Loucy (cell line): ENCODE data around the gene RHOD.

ENCODE experiments used
- H2AFZ ChIP-seq: fragments of 200-600 bp; sonication (generic); 2 replicates; pipeline ENCODE4 v1.6.0; 2016; ENCODE audit warnings: antibody characterized with exemption, mild to moderate bottlenecking, low read length, moderate library complexity
- H3F3A ChIP-seq: fragments of 200-600 bp; 2 replicates; pipeline ENCODE4 v1.6.0; 2016; ENCODE audit warnings: antibody characterized with exemption, low read depth, mild to moderate bottlenecking
- H3K27me3 ChIP-seq: fragments of 200-600 bp; sonication (generic); 2 replicates; pipeline ENCODE4 v1.6.1; 2014; ENCODE audit warnings: low read length, mild to moderate bottlenecking; ENCODE audit not compliant: insufficient read depth, poor library complexity, severe bottlenecking
- H3K36me3 ChIP-seq: fragments of 200-600 bp; sonication (generic); 2 replicates; pipeline ENCODE4 v1.6.1; 2016; ENCODE audit warnings: low read length; ENCODE audit not compliant: insufficient read depth
- H3K4me1 ChIP-seq: fragments of 200-600 bp; sonication (generic); 2 replicates; pipeline ENCODE4 v1.5.1; 2014; ENCODE audit warnings: low read length, mild to moderate bottlenecking; ENCODE audit not compliant: insufficient read depth, poor library complexity, severe bottlenecking
- H3K4me2 ChIP-seq: fragments of 200-600 bp; sonication (generic); 2 replicates; pipeline ENCODE4 v1.6.0; 2014; ENCODE audit warnings: antibody characterized with exemption, low read length, low read depth, mild to moderate bottlenecking; ENCODE audit not compliant: poor library complexity, severe bottlenecking
- H3K4me3 ChIP-seq: fragments of 200-600 bp; sonication (generic); 2 replicates; pipeline ENCODE4 v1.5.1; 2014; ENCODE audit warnings: low read length, mild to moderate bottlenecking, mixed read lengths; ENCODE audit not compliant: poor library complexity, severe bottlenecking
- H3K79me2 ChIP-seq: fragments of 200-600 bp; sonication (generic); 2 replicates; pipeline ENCODE4 v1.6.1; 2014; ENCODE audit warnings: low read length; ENCODE audit not compliant: insufficient read depth
- H3K9ac ChIP-seq: fragments of 200-600 bp; sonication (generic); 2 replicates; pipeline ENCODE4 v1.6.0; 2014; ENCODE audit warnings: mild to moderate bottlenecking, low read depth, low read length, moderate library complexity; ENCODE audit not compliant: poor library complexity, severe bottlenecking
- H3K9me2 ChIP-seq: fragments of 200-600 bp; sonication (generic); replicated peaks from 2 replicates; pipeline ENCODE4 v1.6.1; 2016; ENCODE audit warnings: low read depth, low read length, mixed read lengths
- H3K9me3 ChIP-seq: fragments of 200-600 bp; sonication (generic); 2 replicates; pipeline ENCODE4 v1.6.1; 2014; ENCODE audit warnings: mild to moderate bottlenecking, antibody characterized with exemption, low read length, low read depth; ENCODE audit not compliant: insufficient read depth
- H4K20me1 ChIP-seq: fragments of 200-600 bp; sonication (generic); 2 replicates; pipeline ENCODE4 v1.6.0; 2014; ENCODE audit warnings: antibody characterized with exemption, low read length, mild to moderate bottlenecking; ENCODE audit not compliant: insufficient read depth, poor library complexity, severe bottlenecking
- EZH2phosphoT487 ChIP-seq: fragments of 200-600 bp; IDR thresholded peaks from 2 replicates; pipeline ENCODE4 v1.6.1; 2018; ENCODE audit warnings: antibody characterized with exemption, mild to moderate bottlenecking, moderate library complexity, borderline replicate concordance
- TF ChIP-seq, protein P1 (sequence below): fragments of 200-600 bp; sonication (generic); conservative IDR thresholded peaks from 2 replicates; pipeline ENCODE4 v1.5.1; 2014; ENCODE audit warnings: mild to moderate bottlenecking, antibody characterized with exemption, low read length

RHOD gene, protein sequence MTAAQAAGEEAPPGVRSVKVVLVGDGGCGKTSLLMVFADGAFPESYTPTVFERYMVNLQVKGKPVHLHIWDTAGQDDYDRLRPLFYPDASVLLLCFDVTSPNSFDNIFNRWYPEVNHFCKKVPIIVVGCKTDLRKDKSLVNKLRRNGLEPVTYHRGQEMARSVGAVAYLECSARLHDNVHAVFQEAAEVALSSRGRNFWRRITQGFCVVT

DNA sequence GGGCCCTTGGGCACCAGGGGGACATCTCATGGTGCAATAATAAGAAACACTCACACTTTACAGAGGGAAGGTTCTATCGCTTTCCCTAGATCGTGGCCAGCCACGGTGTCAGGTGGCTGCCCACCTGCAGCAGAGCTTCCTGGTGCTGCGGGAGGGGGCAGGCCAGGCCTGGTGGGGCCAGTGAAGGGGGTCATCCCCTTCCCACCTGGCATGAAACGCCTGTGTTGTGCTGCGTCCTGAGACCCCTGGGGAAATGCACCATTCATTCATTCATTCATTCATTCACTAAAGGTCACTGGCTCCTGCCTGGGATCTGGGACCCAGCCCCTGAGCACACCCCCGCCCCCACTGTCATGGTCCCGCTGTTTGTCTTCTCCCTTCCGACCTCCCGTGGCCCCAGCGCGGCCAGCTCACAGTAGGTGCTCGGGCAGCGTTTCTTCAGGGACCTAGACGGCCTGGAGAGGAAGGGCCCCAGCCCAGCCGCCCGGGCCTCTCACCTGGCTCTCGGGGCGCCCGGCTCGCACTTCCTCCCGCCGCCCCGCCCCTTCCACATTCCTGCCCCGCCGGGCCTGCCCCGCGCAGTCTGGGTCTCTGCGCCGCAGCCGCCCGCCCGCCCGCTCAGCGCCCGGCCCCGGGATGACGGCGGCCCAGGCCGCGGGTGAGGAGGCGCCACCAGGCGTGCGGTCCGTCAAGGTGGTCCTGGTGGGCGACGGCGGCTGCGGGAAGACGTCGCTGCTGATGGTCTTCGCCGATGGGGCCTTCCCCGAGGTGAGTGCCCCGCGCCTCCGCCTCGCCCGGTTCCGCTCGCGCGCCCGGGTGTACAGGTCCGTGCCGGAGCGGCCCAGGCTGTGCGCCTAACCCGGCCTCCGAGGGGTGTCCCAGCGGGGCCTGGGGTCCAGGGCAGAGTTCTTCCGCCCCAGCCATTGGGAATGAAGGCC lies at the start of gene RHOD:
RHOD (plus strand) TSS at position 581 of the 938 bp plus-strand sequence; CDS start at position 637, 56 bp downstream.
- Histone ChIP-seq H4K20me1 (no peaks in the 10 kb centered on the region), H3K27me3 (no peaks in the 10 kb centered on the region), H3K4me2 (no peak within 1 kb of the TSS), H2AFZ (no peak within 1 kb of the TSS), H3F3A (no peaks in the 10 kb centered on the region), H3K4me3 (no peak within 1 kb of the TSS), H3K9me2 (no peaks in the 10 kb centered on the region), H3K36me3 (no peaks in the 10 kb centered on the region), H3K9me3 (no peaks in the 10 kb centered on the region), H3K79me2 (no peaks in the 10 kb centered on the region), H3K9ac (no peak within 1 kb of the TSS), H3K4me1 (no peaks in the 10 kb centered on the region)
- TF ChIP-seq, protein P1, sequence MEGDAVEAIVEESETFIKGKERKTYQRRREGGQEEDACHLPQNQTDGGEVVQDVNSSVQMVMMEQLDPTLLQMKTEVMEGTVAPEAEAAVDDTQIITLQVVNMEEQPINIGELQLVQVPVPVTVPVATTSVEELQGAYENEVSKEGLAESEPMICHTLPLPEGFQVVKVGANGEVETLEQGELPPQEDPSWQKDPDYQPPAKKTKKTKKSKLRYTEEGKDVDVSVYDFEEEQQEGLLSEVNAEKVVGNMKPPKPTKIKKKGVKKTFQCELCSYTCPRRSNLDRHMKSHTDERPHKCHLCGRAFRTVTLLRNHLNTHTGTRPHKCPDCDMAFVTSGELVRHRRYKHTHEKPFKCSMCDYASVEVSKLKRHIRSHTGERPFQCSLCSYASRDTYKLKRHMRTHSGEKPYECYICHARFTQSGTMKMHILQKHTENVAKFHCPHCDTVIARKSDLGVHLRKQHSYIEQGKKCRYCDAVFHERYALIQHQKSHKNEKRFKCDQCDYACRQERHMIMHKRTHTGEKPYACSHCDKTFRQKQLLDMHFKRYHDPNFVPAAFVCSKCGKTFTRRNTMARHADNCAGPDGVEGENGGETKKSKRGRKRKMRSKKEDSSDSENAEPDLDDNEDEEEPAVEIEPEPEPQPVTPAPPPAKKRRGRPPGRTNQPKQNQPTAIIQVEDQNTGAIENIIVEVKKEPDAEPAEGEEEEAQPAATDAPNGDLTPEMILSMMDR: no peak
- no peak for TF ChIP-seq EZH2phosphoT487

DNA sequence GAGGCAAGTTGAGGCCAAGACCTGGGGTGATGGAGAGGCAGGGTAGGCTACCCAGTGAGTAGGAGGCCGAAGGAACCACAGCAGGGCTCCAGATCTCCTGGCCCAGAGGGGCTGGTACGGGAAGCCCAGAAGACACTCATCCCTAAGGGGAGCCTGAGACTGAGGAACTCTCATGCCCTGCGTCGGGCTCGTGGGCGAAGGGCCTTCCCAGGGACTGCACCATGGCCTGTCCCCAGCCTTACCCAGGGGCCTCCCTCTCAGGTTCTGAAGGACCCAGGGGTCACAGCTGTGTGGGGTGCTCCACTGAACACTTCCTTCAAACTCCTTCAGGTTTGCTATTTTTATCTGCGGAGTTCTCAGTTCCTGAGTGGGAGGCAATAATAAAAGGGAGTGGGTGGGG lies 49.5 kb upstream of the RHOD start:
- Histone ChIP-seq H3F3A (no peaks in the 10 kb centered on the region), H3K9ac (no peak overlapping the region), H3K4me3 (peak overlapping the region; percentile 23), H3K4me1 (peaks cover 12% of the 10 kb centered on the region), H3K4me2 (peak overlapping the region; percentile 51), H3K36me3 (no peaks in the 10 kb centered on the region), H3K27me3 (peaks cover 7% of the 10 kb centered on the region), H3K79me2 (no peaks in the 10 kb centered on the region), H2AFZ (peak overlapping the region; percentile 97), H3K9me3 (no peaks in the 10 kb centered on the region), H3K9me2 (no peaks in the 10 kb centered on the region), H4K20me1 (no peaks in the 10 kb centered on the region)
- TF ChIP-seq, protein P1: no peak
- no peak for TF ChIP-seq EZH2phosphoT487

DNA sequence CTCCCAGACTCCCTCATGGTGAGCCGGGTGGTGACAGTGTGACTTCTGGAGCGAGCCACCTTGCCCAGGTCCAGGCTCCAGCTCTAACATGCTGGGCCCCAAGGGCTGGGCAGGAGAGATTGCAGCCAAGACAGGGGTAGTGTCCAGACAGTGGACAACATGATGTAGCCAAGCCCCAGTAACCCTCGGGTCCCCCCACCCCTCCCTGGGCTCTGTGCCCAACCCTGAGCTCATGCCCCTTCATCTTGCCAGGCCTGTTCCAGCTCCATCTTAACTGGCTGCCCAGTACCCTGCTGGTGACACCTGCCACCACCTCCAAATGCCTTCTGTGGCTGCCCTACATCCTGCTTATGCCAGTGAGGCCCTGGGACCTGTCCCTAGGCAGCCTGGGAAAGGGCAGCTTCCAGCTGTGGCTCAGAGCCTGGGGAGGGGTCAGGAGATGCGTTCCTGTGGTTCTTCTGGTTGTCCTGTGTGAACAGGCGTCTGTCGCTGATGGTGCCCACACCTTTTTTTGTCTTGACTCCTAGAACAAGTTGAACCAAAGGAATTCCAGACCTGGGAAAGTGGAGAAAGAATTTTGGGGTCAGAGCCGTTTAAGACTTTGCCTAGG lies 46.2 kb upstream of the RHOD start:
- no peak overlapping the region for H3K4me3 ChIP-seq
- no peak overlapping the region for H2AFZ ChIP-seq
- peaks cover 12% of the 10 kb centered on the region for H3K4me1 ChIP-seq
- TF ChIP-seq, protein P1: no peak
- no peak for TF ChIP-seq EZH2phosphoT487
- no peaks in the 10 kb centered on the region for H3K27me3 ChIP-seq
- no peaks in the 10 kb centered on the region for H3F3A ChIP-seq
- H3K9me3 ChIP-seq: no peaks in the 10 kb centered on the region
- no peaks in the 10 kb centered on the region for H3K9me2 ChIP-seq
- no peaks in the 10 kb centered on the region for H4K20me1 ChIP-seq
- no peak overlapping the region for H3K4me2 ChIP-seq
- H3K79me2 ChIP-seq: no peaks in the 10 kb centered on the region
- no peaks in the 10 kb centered on the region for H3K36me3 ChIP-seq
- H3K9ac ChIP-seq: no peak overlapping the region
